Stomach (tissue), 19 donors: ENCODE results near the gene CROT. TPM values are rescaled to one million over a fixed set of nuclear protein-coding genes. Genes with fewer than 3 reads are reported as not detected.
A peak's percentile ranks its signal among the peaks of the same experiment; 100 is the strongest.

Source experiments
- DNase-seq, 2 donors: peaks; one replicate each; pipeline versions ENCODE4 v3.0.0 to v3.0.0-alpha.2; 2013 to 2019
- H3K27ac ChIP-seq, 5 donors: fragments of 200-600 bp in 4 of 5; sonication (generic) in 4 of 5; one replicate each; pipeline ENCODE4 v1.5.1; 2013 to 2019; ENCODE audit warnings: mild to moderate bottlenecking in 1 of 5, moderate library complexity in 1 of 5
- H3K27me3 ChIP-seq, 3 donors: fragments of 200-600 bp; sonication (generic); one replicate each; pipeline ENCODE4 v1.5.1; 2017 to 2019; ENCODE audit warnings: mixed run types in 1 of 3
- H3K36me3 ChIP-seq, 4 donors: fragments of 200-600 bp; sonication (generic); 1 replicate in 3 of 4; 2 replicates in 1 of 4; pipeline ENCODE4 v1.5.1; 2016 to 2019
- H3K4me1 ChIP-seq, 4 donors: fragments of 200-600 bp; sonication (generic); one replicate each; pipeline ENCODE4 v1.5.1; 2016 to 2019
- H3K4me3 ChIP-seq, 4 donors: fragments of 200-600 bp; sonication (generic) in 3 of 4; one replicate each; pipeline ENCODE4 v1.5.1; 2016 to 2019; ENCODE audit warnings: mild to moderate bottlenecking in 1 of 4
- H3K9me3 ChIP-seq, 4 donors: fragments of 200-600 bp; sonication (generic); one replicate each; pipeline ENCODE4 v1.5.1; 2016 to 2019
- EP300 ChIP-seq: sonication (generic); formaldehyde crosslinking; IDR thresholded peaks from one replicate; pipeline ENCODE4 v1.6.1; 2017; ENCODE audit warnings: antibody characterized with exemption
- POLR2A ChIP-seq, 4 donors: fragments of 450-650 bp; IDR thresholded peaks; one replicate each; pipeline ENCODE4 v1.6.1; 2016; ENCODE audit warnings: antibody characterized with exemption in 4 of 4, control low read depth in 2 of 4, mild to moderate bottlenecking in 1 of 4, moderate library complexity in 1 of 4
- POLR2AphosphoS5 ChIP-seq, 3 donors: sonication (generic); formaldehyde crosslinking; IDR thresholded peaks; one replicate each; pipeline ENCODE4 v1.6.1; 2016; ENCODE audit warnings: antibody characterized with exemption in 3 of 3
- WGBS, 5 donors: extraction: QIAGEN DNeasy Blood & Tissue Kit in 3 of 5; methylation state at CpG; one replicate each; pipeline versions ENCODE4 v1.1.5 to v1.1.7; 2013 to 2018; 5-methylcytosine and 5-hydroxymethylcytosine counted together
- intact Hi-C: fragments of 100-400 bp; cut with DNase I; formaldehyde crosslinking; loops from one replicate; pipeline ENCODE4 v1.15.1; 2023; ENCODE audit warnings: low total_unique reads
- long read RNA-seq, 10 donors: transcript quantifications; one replicate each; lab custom pipeline, GENCODE V29; 2026
- polyA plus RNA-seq, 3 donors: library from polyadenylated mRNA; stranded (reverse); fragments of 200-250 nt; gene quantifications; one replicate each; pipeline ENCODE4 v1.2.3, GENCODE V29; 2013
- total RNA-seq, 5 donors: library from RNA; depleted of rRNA; stranded (reverse); fragments of >200 nt; gene quantifications; one replicate each; pipeline versions ENCODE4 v1.1.0 to v1.2.3, GENCODE V29; 2014 to 2016
- TF ChIP-seq, protein P1 (sequence below), 7 experiments: fragments of 450-650 bp in 4 of 7; fragments of 200-600 bp in 3 of 7; sonication (generic) in 3 of 7; IDR thresholded peaks; one replicate each; pipeline ENCODE4 v1.5.1; 2016 to 2019; ENCODE audit warnings: antibody characterized with exemption in 7 of 7, control low read depth in 2 of 7, mild to moderate bottlenecking in 1 of 7
- donor health status: healthy with polysubstance abuse.
- donor health status: Bipolar disorder and iron deficiency.
- donor health status: healthy.

The CROT gene, protein sequence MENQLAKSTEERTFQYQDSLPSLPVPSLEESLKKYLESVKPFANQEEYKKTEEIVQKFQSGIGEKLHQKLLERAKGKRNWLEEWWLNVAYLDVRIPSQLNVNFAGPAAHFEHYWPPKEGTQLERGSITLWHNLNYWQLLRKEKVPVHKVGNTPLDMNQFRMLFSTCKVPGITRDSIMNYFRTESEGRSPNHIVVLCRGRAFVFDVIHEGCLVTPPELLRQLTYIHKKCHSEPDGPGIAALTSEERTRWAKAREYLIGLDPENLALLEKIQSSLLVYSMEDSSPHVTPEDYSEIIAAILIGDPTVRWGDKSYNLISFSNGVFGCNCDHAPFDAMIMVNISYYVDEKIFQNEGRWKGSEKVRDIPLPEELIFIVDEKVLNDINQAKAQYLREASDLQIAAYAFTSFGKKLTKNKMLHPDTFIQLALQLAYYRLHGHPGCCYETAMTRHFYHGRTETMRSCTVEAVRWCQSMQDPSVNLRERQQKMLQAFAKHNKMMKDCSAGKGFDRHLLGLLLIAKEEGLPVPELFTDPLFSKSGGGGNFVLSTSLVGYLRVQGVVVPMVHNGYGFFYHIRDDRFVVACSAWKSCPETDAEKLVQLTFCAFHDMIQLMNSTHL
- total RNA-seq: 10 to 100 TPM in 2 of 5 donors, 1 to 10 TPM in 3; 2.9 to 48.7 (median 4.9) TPM
- 10 to 100 TPM in 1 of 3 donors, 1 to 10 TPM in 2; 5.8 to 11.9 (median 5.9) TPM for polyA plus RNA-seq
- long read RNA-seq, donor 1, partial matches to known transcripts: 0 of 1 reads
- long read RNA-seq, donor 1, other reads (novel, unspliced or antisense): 0 of 1 reads
- long read RNA-seq, donor 2, partial matches to known transcripts: 0 of 1 reads
- long read RNA-seq, donor 2, other reads (novel, unspliced or antisense): 0 of 1 reads
- long read RNA-seq, donor 3: 0 reads
- long read RNA-seq, donor 4, partial matches to known transcripts: 0 of 1 reads
- long read RNA-seq, donor 4, other reads (novel, unspliced or antisense): 0 of 1 reads
- long read RNA-seq, donor 5, partial matches to known transcripts: 5 of 7 reads
- long read RNA-seq, donor 5, other reads (novel, unspliced or antisense): 0 of 7 reads
- long read RNA-seq, donor 6, partial matches to known transcripts: 0 of 6 reads
- long read RNA-seq, donor 6, other reads (novel, unspliced or antisense): 0 of 6 reads
- long read RNA-seq, donor 7, partial matches to known transcripts: 0 of 1 reads
- long read RNA-seq, donor 7, other reads (novel, unspliced or antisense): 0 of 1 reads
- long read RNA-seq, donor 8, partial matches to known transcripts: 7 of 10 reads
- long read RNA-seq, donor 8, other reads (novel, unspliced or antisense): 0 of 10 reads
- long read RNA-seq, donor 9, partial matches to known transcripts: 0 of 1 reads
- long read RNA-seq, donor 9, other reads (novel, unspliced or antisense): 0 of 1 reads
- long read RNA-seq, donor 10, partial matches to known transcripts: 8 of 9 reads
- long read RNA-seq, donor 10, other reads (novel, unspliced or antisense): 0 of 9 reads

GRCh38 chr7:87345166-87345927 is at the start of gene CROT:
Gene CROT, plus strand, starts transcription at chr7:87345664. Its CDS starts 3,405 bp downstream, at chr7:87349069.
- Histone ChIP-seq H3K27ac (peak within 1 kb of the TSS; percentile 72 to 90 (median 86)), H3K36me3 (peaks cover 0 to 31% (median 27%) of the 10 kb centered on the region in 4 donors), H3K27me3 (no peaks in the 10 kb centered on the region), H3K4me1 (peaks cover 0 to 34% (median 20%) of the 10 kb centered on the region in 4 donors), H3K4me3 (peak within 1 kb of the TSS; percentile 62 to 73 (median 68)), H3K9me3 (no peaks in the 10 kb centered on the region)
- intact Hi-C loops: no loop called here
- peak; percentile 95 to 98 for DNase-seq
- 0 to 2% (median 1%) methylated on average over 10 to 53 of the region's 53 CpGs for WGBS, 5 donors
- TF ChIP-seq POLR2AphosphoS5 (IDR thresholded peaks at IDR 0.05): peak in 1 of 3 donors; percentile 78
- no peak for TF ChIP-seq EP300

- Histone ChIP-seq H3K4me1 (no peaks in the 10 kb centered on the region), H3K27ac (no peak overlapping the region), H3K36me3 (no peaks in the 10 kb centered on the region), H3K4me3 (no peak overlapping the region), H3K9me3 (peaks cover 0 to 25% (median 5%) of the 10 kb centered on the region in 4 donors), H3K27me3 (peaks cover 0 to 12% (median 0%) of the 10 kb centered on the region in 3 donors)
- TF ChIP-seq, protein P1, sequence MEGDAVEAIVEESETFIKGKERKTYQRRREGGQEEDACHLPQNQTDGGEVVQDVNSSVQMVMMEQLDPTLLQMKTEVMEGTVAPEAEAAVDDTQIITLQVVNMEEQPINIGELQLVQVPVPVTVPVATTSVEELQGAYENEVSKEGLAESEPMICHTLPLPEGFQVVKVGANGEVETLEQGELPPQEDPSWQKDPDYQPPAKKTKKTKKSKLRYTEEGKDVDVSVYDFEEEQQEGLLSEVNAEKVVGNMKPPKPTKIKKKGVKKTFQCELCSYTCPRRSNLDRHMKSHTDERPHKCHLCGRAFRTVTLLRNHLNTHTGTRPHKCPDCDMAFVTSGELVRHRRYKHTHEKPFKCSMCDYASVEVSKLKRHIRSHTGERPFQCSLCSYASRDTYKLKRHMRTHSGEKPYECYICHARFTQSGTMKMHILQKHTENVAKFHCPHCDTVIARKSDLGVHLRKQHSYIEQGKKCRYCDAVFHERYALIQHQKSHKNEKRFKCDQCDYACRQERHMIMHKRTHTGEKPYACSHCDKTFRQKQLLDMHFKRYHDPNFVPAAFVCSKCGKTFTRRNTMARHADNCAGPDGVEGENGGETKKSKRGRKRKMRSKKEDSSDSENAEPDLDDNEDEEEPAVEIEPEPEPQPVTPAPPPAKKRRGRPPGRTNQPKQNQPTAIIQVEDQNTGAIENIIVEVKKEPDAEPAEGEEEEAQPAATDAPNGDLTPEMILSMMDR (IDR thresholded peaks at IDR 0.05): no peak
- no peak for TF ChIP-seq POLR2A (IDR thresholded peaks at IDR 0.05)
- no peak for TF ChIP-seq EP300
- TF ChIP-seq POLR2AphosphoS5 (IDR thresholded peaks at IDR 0.05): no peak
- no peak for DNase-seq
- intact Hi-C loops: no loop called here
These were observed 44.7 kb upstream of the CROT start for GRCh38 chr7:87300756-87301155.

DNA sequence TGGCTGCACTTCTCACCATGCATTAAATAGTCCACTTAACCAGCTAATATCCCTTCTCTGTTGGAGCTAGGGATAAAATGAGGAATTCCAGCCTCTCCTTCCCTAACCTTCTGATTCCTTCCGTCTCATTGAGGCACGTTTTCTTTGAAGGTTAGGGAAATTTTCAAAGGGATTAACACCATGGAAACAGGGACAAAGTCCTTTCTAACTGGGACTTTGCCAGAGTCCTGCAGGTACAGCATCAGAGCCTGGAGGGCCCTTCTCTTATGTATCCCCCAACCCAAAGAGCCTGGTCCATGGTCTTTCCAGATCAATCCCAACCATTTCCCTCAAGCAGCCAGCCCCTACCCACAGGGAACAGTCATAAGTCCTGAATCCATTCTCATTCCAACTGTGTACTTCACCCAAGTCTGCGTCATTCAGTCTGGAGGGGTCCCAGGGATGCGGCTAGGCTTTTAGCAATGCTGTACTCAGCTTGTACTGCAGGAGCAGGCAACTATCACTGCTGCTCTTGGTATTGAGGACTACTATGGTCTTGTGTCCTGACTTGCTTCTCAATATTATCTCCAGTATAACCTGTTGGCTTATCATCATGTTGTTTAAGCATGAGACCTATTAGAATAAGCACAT is 34.6 kb upstream of the CROT start:
- intact Hi-C loops: loop anchor here (5.0 kb wide), 1 partner anchor 106 kb away; no protein-coding TSS in a partner anchor

More for the DNA sequence above, 34.6 kb upstream of the CROT start:
- no peaks in the 10 kb centered on the region for H3K4me1 ChIP-seq
- WGBS, 5 donors: 55 to 69% (median 57%) methylated on average over 4 of the region's 4 CpGs
- no peaks in the 10 kb centered on the region for H3K27me3 ChIP-seq
- no peaks in the 10 kb centered on the region for H3K9me3 ChIP-seq
- no peak overlapping the region for H3K4me3 ChIP-seq
- H3K27ac ChIP-seq: no peak overlapping the region
- H3K36me3 ChIP-seq: no peaks in the 10 kb centered on the region
- no peak for TF ChIP-seq EP300
- TF ChIP-seq, protein P1 (IDR thresholded peaks at IDR 0.05): no peak
- TF ChIP-seq POLR2AphosphoS5 (IDR thresholded peaks at IDR 0.05): no peak
- TF ChIP-seq POLR2A (IDR thresholded peaks at IDR 0.05): no peak
- no peak for DNase-seq
